ENCODE data around the gene OLIG3. TPM values are rescaled to one million over a fixed set of nuclear protein-coding genes. Genes with fewer than 3 reads are reported as not detected.
A peak's percentile ranks its signal among the peaks of the same experiment; 100 is the strongest.

OLIG3 gene
- total RNA-seq, 1 donor from 2014 or later, result not detected

DNA sequence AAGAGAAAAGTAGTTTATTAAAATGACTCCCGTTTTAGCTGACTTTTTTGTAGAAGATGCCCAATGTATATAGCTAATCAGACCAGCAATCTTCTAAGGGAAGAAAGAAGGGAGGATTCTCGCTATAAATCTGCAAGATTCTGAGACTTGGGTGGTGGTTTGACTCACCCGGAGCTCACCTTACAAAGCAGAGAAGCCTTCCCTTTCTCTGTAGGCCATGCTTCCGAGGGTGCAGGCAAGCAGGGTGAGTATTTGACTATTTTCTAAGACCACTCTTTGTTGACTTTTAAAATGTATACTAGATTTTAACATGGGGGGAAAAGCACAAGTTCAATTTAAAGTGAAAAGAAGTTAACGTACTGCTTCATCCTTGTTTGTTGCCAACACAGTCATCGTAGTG, 2.7 kb downstream of the OLIG3 start:
- H3K4me3 Mint-ChIP-seq, result no peak overlapping the region
- H3K27me3 Mint-ChIP-seq, result peaks cover 92% of the 10 kb centered on the region
- H3K4me1 Mint-ChIP-seq, result peaks cover 38% of the 10 kb centered on the region
- peaks cover 8% of the 10 kb centered on the region for H3K9me3 Mint-ChIP-seq
- no peak overlapping the region for H3K27ac Mint-ChIP-seq
- peaks cover 9% of the 10 kb centered on the region for H3K36me3 Mint-ChIP-seq (ENCODE audit: low read depth)
- intact Hi-C loops (cut with micrococcal nuclease), result loop anchor here (5.0 kb wide), 1 partner anchor 616 kb away; the partner anchor contains the start of gene PERP
- DNase-seq, result peak; percentile 52

GRCh38 chr6:137490961-137491360, 3.2 kb downstream of the OLIG3 start:
- Mint-ChIP-seq H3K36me3 (ENCODE audit: low read depth) (peaks cover 9% of the 10 kb centered on the region), H3K9me3 (peaks cover 8% of the 10 kb centered on the region), H3K4me3 (no peak overlapping the region), H3K27ac (no peak overlapping the region), H3K27me3 (peaks cover 91% of the 10 kb centered on the region), H3K4me1 (peaks cover 33% of the 10 kb centered on the region)
- intact Hi-C loops (cut with micrococcal nuclease), result loop anchor here (5.0 kb wide), 1 partner anchor 616 kb away; the partner anchor contains the start of gene PERP
- no peak for DNase-seq

DNA sequence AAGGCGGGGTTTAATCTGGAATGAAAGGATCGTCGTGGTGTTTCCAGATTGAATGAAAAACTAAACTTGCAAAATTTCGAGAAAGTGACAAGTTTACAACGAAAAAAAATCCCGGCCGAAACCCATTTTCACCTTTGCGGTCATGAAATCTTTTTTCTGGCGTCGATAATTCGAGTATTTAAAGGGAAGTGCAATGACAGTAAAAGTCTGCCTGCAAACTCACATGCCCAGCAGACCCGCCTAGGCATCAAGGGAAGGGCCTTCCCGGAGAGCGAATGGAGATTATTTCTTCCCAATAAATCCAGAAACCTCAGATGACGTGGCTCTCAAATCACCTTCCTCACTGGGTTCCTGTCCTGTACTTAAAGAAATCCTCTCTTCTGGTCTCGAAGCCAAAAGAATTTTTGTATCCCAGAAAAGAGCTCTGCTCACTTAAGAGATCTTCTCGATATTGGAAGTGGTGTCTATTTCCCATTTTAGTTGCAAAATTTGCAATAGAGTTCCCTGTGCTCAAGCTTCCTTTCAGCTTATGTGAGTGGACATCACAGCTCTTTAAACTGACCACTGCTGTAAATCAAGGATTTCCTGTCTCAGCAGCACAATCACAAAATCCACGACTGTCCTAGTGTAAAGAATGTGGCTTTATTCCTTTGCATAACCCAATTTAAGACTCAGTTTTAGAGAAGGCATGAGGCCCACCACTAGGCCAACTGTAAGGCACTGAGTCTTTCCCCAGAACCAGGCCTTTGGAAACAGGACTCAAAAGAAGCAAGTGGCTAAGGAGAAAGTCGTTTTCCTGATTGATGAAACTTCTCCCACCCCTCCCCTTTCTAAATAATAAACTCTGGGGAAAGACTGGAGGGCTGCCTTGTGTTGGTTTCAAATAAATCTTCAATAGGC, 3.9 kb downstream of the OLIG3 start:
- Mint-ChIP-seq H3K4me3 (no peak overlapping the region), H3K27ac (peak overlapping the region; percentile 41), H3K36me3 (ENCODE audit: low read depth) (peaks cover 9% of the 10 kb centered on the region), H3K27me3 (peaks cover 91% of the 10 kb centered on the region), H3K9me3 (peaks cover 8% of the 10 kb centered on the region), H3K4me1 (peaks cover 32% of the 10 kb centered on the region)
- intact Hi-C loops (cut with micrococcal nuclease), result loop anchor here (5.0 kb wide), 1 partner anchor 617 kb away; the partner anchor contains the start of gene PERP
- DNase-seq, result peak; percentile 52

DNA sequence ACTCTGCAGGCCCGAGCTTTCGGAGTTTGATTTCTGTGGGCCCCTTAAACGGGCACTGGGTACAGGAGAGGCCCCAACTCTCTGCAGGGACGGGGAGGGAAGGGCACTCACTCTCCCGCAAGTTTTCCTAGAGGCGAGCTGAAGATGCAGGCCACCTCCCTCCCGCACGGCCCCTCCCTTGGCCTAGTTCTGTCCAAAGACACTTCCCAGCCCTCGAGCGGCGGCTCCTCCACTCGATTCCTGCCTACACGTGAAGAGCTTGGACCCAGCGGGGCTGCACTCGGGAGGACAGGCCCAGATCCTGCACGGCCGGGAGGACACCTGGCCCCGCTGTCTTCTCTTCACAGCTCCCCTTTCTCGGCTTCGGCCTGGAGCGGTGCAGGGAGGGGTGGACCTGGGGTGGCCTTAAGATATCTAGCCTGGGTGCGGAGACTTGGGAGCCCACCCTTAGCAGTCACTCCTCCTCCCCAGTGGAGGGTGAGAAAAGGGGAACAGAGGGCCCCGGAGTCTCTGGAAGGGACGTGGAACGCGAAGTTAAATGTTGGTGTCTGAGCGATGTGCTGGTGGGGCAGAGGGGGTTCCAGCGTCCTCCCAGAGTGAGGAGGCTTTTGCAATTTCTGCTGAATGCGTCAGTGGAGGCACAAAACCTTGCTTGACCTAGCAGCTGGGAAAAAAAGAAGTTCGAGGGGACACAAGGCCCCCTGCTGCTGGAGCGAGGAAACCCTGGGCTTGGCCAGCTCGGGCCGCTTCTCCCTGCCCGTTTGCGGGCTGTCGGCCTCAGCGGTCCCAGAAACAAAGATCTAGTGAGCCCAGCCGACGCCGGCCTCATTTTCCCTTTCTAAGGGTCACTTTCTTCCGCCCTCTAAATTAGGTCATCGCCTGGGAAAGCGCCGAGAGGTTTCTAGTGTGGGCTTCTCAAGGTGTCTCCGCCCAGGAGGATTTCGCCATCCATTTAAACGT, 4.9 kb downstream of the OLIG3 start:
- intact Hi-C loops (cut with micrococcal nuclease), result loop anchor here (5.0 kb wide), 1 partner anchor 618 kb away; the partner anchor contains the start of gene PERP
- Mint-ChIP-seq H3K27ac (no peak overlapping the region), H3K4me3 (peak overlapping the region; percentile 45), H3K9me3 (peaks cover 2% of the 10 kb centered on the region), H3K4me1 (peaks cover 25% of the 10 kb centered on the region), H3K36me3 (ENCODE audit: low read depth) (peaks cover 3% of the 10 kb centered on the region), H3K27me3 (peaks cover 85% of the 10 kb centered on the region)
- DNase-seq, result peak; percentile 57

DNA sequence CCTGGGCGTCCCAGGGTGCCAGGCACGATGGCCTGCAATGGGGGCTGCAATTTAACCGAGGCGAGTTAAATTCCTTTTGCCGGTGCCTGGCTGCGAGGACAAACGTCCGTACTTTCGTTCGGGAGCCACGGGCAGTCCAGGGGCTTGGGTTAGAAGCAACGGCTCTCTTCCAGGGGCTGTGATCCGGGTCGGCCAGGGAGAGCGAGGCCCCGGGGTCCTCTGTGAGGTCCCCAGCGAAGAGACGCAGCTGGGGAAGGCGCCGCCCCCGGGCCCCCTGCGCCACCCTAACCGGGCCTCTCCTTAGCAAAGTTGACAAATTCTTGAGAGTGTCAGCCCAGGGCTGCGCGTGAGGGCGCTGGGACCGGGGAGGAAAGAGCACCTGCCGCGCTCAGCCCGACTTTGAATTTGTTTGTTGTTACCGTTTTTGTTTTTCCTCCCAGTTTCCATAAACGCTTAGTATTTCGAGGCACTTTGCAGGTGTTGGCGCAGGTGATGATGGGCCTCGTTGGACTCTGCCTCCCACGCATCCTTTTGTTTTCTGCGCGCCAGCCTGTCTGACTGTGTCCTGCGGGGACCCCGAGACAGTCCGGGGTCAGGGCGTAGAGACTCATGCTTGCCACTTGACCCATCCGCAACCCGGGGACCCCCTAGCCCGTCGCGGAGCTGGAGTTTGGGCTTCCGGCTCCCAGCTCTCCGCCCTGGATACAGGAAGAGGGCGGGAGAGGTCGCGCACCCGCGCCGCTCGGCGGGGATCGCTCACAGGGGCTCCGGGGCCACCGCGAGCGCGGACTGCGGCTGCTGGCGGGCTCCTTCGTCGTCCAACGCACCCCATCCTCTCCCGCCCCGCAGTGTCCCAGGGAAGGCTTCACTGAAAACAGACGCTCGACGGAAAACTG, 5.8 kb downstream of the OLIG3 start:
- intact Hi-C loops (cut with micrococcal nuclease), result loop anchor here (1.0 kb wide), 1 partner anchor 8 kb away; no protein-coding TSS in a partner anchor
- peaks cover 83% of the 10 kb centered on the region for H3K27me3 Mint-ChIP-seq
- peaks cover 3% of the 10 kb centered on the region for H3K36me3 Mint-ChIP-seq (ENCODE audit: low read depth)
- peak; percentile 71 for DNase-seq
- peak overlapping the region; percentile 55 for H3K4me3 Mint-ChIP-seq
- H3K9me3 Mint-ChIP-seq, result no peaks in the 10 kb centered on the region
- no peak overlapping the region for H3K27ac Mint-ChIP-seq
- peaks cover 18% of the 10 kb centered on the region for H3K4me1 Mint-ChIP-seq

DNA sequence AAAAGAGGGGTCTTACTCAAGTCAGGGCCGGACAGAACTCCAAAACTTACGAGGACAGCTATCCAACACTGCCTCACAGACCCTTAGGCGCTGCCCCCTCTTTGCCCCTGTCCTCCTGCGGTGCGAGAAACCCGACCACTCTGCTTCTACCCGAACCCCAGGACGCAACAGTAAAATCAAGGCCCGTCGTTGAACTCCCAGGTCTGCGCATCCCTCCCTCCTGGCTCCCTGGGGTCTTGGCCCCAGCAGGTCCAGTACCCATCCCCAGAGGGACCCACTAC, 6.4 kb downstream of the OLIG3 start:
- Mint-ChIP-seq H3K4me3 (no peak overlapping the region), H3K4me1 (peaks cover 15% of the 10 kb centered on the region), H3K27ac (no peak overlapping the region), H3K36me3 (ENCODE audit: low read depth) (peaks cover 3% of the 10 kb centered on the region), H3K27me3 (peaks cover 80% of the 10 kb centered on the region), H3K9me3 (no peaks in the 10 kb centered on the region)
- no peak for DNase-seq
- intact Hi-C loops (cut with micrococcal nuclease), result loop anchor here (1.0 kb wide), 1 partner anchor 8 kb away; no protein-coding TSS in a partner anchor

DNA sequence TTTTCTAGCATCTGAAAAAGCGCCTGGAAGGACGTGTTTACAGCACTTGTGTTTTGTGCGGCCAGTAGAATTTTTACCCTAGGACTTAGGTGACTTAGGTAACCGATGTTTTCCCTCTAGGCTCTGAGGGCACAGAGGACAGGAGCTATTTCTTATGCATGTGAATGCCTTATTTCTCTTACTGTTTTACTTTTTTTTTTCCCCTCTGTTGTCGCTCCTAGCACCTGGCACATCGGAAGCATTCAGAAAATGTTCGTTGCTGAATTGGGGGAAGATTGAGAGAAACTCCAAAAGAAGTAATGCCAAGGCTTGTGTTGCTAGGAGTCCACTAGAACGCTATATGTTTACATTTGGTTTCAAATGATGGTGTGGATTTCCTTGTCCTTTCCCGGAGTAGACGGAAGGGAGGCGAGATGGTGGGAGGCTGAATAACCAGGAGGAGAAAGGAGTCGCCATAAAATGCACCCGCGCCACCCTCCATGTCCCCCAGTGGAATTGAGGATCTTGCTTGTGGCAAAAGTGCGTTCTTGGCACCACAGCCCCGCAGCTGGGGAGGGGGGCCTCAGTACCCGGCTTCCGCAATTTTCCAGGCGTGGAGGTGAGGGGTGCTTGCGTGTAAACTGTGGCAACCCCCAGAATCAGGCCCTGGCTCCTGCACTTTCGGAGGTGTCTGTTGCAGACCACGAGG, 6.9 kb downstream of the OLIG3 start:
- H3K27me3 Mint-ChIP-seq, result peaks cover 76% of the 10 kb centered on the region
- peak overlapping the region; percentile 47 for H3K27ac Mint-ChIP-seq
- no peaks in the 10 kb centered on the region for H3K9me3 Mint-ChIP-seq
- intact Hi-C loops (cut with micrococcal nuclease), result no loop called here
- H3K4me3 Mint-ChIP-seq, result peak overlapping the region; percentile 18
- peaks cover 12% of the 10 kb centered on the region for H3K4me1 Mint-ChIP-seq
- peaks cover 3% of the 10 kb centered on the region for H3K36me3 Mint-ChIP-seq (ENCODE audit: low read depth)
- peak; percentile 55 for DNase-seq

GRCh38 chr6:137486416-137486815, 7.8 kb downstream of the OLIG3 start:
- intact Hi-C loops (cut with micrococcal nuclease), result no loop called here
- Mint-ChIP-seq H3K36me3 (ENCODE audit: low read depth) (peaks cover 1% of the 10 kb centered on the region), H3K4me1 (peaks cover 8% of the 10 kb centered on the region), H3K4me3 (no peak overlapping the region), H3K27ac (no peak overlapping the region), H3K9me3 (no peaks in the 10 kb centered on the region), H3K27me3 (peaks cover 71% of the 10 kb centered on the region)
- peak; percentile 47 for DNase-seq

DNA sequence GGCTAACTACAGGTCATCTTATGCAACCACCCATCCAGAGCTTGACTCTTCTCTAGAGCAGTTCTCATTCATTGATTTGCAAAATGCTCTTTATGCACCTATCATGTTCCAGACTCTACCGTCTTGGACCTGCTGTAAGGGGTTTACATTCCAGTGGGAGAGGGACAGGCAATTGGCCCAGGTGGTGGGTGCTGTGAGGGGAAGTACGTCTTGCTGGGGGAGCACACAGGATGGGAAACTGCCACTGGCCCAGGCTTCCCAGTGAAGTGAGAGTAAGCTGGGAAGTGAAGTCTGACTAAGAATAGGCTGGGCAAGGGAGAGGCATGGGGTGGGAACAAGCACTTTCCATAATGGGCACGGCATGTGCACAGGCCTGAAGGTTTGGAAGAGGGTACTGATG, 13.8 kb downstream of the OLIG3 start:
- H3K4me1 Mint-ChIP-seq, result no peaks in the 10 kb centered on the region
- H3K4me3 Mint-ChIP-seq, result no peak overlapping the region
- H3K9me3 Mint-ChIP-seq, result no peaks in the 10 kb centered on the region
- no peak overlapping the region for H3K27ac Mint-ChIP-seq
- peaks cover 42% of the 10 kb centered on the region for H3K27me3 Mint-ChIP-seq
- intact Hi-C loops (cut with micrococcal nuclease), result no loop called here
- peak; percentile 31 for DNase-seq
- H3K36me3 Mint-ChIP-seq (ENCODE audit: low read depth), result no peaks in the 10 kb centered on the region

- Mint-ChIP-seq H3K4me3 (no peak overlapping the region), H3K27ac (no peak overlapping the region), H3K27me3 (peaks cover 46% of the 10 kb centered on the region), H3K36me3 (ENCODE audit: low read depth) (no peaks in the 10 kb centered on the region), H3K9me3 (no peaks in the 10 kb centered on the region), H3K4me1 (no peaks in the 10 kb centered on the region)
- DNase-seq, result peak; percentile 56
- intact Hi-C loops (cut with micrococcal nuclease), result no loop called here
Measured at GRCh38 chr6:137475103-137475502, 19.1 kb downstream of the OLIG3 start.

GRCh38 chr6:137473598-137473997, 20.6 kb downstream of the OLIG3 start:
- H3K27ac Mint-ChIP-seq, result no peak overlapping the region
- H3K4me1 Mint-ChIP-seq, result no peaks in the 10 kb centered on the region
- H3K9me3 Mint-ChIP-seq, result no peaks in the 10 kb centered on the region
- intact Hi-C loops (cut with micrococcal nuclease), result no loop called here
- no peaks in the 10 kb centered on the region for H3K36me3 Mint-ChIP-seq (ENCODE audit: low read depth)
- H3K27me3 Mint-ChIP-seq, result peaks cover 36% of the 10 kb centered on the region
- DNase-seq, result peak; percentile 48
- H3K4me3 Mint-ChIP-seq, result no peak overlapping the region

- H3K36me3 Mint-ChIP-seq (ENCODE audit: low read depth), result no peaks in the 10 kb centered on the region
- H3K27ac Mint-ChIP-seq, result no peak overlapping the region
- DNase-seq, result peak; percentile 12
- no peaks in the 10 kb centered on the region for H3K4me1 Mint-ChIP-seq
- intact Hi-C loops (cut with micrococcal nuclease), result no loop called here
- H3K4me3 Mint-ChIP-seq, result no peak overlapping the region
- H3K9me3 Mint-ChIP-seq, result no peaks in the 10 kb centered on the region
- peaks cover 36% of the 10 kb centered on the region for H3K27me3 Mint-ChIP-seq
Measured at GRCh38 chr6:137472641-137473137, 21.5 kb downstream of the OLIG3 start.
